Measurements from ENCODE around the gene ADPRHL1.

ADPRHL1 gene

GRCh38 chr13:113452942-113453901 is at the start of gene ADPRHL1:
TSS of gene ADPRHL1 (minus strand) at chr13:113453488. CDS start at chr13:113453437, 51 bp downstream.
- DNase-seq (ENCODE audit: low read depth in 2 of 2), result no peak

GRCh38 chr13:113502686-113503085 is 49.4 kb upstream of the ADPRHL1 start:
- DNase-seq (ENCODE audit: low read depth in 2 of 2), result no peak

- no peak for DNase-seq (ENCODE audit: low read depth in 2 of 2)
Measured at GRCh38 chr13:113500530-113501265, 47.4 kb upstream of the ADPRHL1 start.

GRCh38 chr13:113499936-113500335 is 46.6 kb upstream of the ADPRHL1 start:
- no peak for DNase-seq (ENCODE audit: low read depth in 2 of 2)

- DNase-seq (ENCODE audit: low read depth in 2 of 2), result no peak
Measured at GRCh38 chr13:113498905-113499304, 45.6 kb upstream of the ADPRHL1 start.

GRCh38 chr13:113497217-113497616 is 43.9 kb upstream of the ADPRHL1 start:
- DNase-seq (ENCODE audit: low read depth in 2 of 2), result no peak

- DNase-seq (ENCODE audit: low read depth in 2 of 2), result no peak
Measured at GRCh38 chr13:113495494-113496210, 42.4 kb upstream of the ADPRHL1 start.

GRCh38 chr13:113493315-113493951 is 40.1 kb upstream of the ADPRHL1 start:
- no peak for DNase-seq (ENCODE audit: low read depth in 2 of 2)

- DNase-seq (ENCODE audit: low read depth in 2 of 2), result no peak
Measured at GRCh38 chr13:113491982-113492381, 38.7 kb upstream of the ADPRHL1 start.

- DNase-seq (ENCODE audit: low read depth in 2 of 2), result no peak
Measured at GRCh38 chr13:113491418-113491883, 38.2 kb upstream of the ADPRHL1 start.

GRCh38 chr13:113490496-113491417 is 37.5 kb upstream of the ADPRHL1 start, which contains the start of gene DCUN1D2:
TSS of gene DCUN1D2 (minus strand) at chr13:113490711. CDS start at chr13:113490669, 42 bp downstream.
- DNase-seq (ENCODE audit: low read depth in 2 of 2), result peak; percentile 70 to 82

- DNase-seq (ENCODE audit: low read depth in 2 of 2), result peak; percentile 16 to 26
Measured at GRCh38 chr13:113489549-113490495, 36.5 kb upstream of the ADPRHL1 start.

GRCh38 chr13:113489171-113489548 is 35.9 kb upstream of the ADPRHL1 start:
- DNase-seq (ENCODE audit: low read depth in 2 of 2), result no peak

GRCh38 chr13:113488283-113488682 is 35.0 kb upstream of the ADPRHL1 start:
- DNase-seq (ENCODE audit: low read depth in 2 of 2), result no peak

- DNase-seq (ENCODE audit: low read depth in 2 of 2), result no peak
Measured at GRCh38 chr13:113486698-113487097, 33.4 kb upstream of the ADPRHL1 start.

GRCh38 chr13:113485545-113485944 is 32.3 kb upstream of the ADPRHL1 start:
- no peak for DNase-seq (ENCODE audit: low read depth in 2 of 2)

GRCh38 chr13:113483504-113484293 is 30.4 kb upstream of the ADPRHL1 start:
- no peak for DNase-seq (ENCODE audit: low read depth in 2 of 2)

GRCh38 chr13:113483081-113483480 is 29.8 kb upstream of the ADPRHL1 start:
- no peak for DNase-seq (ENCODE audit: low read depth in 2 of 2)
